ENCODE results near the gene DNAH6.

The DNAH6 gene

GRCh38 chr2:84793641-84794040, 277.3 kb downstream of the DNAH6 start:
- no peak for DNase-seq (ENCODE audit: low read depth in 1 of 2, low spot score in 1 of 2)

DNA sequence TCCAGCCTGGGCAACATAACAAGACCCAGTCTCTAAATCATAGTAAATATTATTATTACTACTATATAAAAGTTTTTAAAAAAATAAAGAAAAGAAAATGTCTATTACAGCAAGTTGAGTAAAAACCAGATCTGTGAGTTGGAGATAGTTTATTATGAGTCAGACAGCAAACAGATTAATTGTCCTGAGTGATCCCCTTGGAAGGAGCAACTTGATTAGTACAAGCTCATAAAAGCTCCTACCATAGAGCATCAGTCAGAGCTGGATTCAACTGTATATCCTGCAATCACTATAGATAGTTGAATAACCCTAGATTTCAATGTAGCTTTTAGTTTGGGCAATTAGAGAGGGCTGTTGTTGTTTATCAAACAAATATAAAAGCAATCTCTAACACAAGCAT, 280.5 kb downstream of the DNAH6 start:
- no peak for DNase-seq (ENCODE audit: low read depth in 1 of 2, low spot score in 1 of 2)

GRCh38 chr2:84797271-84797670, 281.0 kb downstream of the DNAH6 start:
- DNase-seq (ENCODE audit: low read depth in 1 of 2, low spot score in 1 of 2): no peak

DNA sequence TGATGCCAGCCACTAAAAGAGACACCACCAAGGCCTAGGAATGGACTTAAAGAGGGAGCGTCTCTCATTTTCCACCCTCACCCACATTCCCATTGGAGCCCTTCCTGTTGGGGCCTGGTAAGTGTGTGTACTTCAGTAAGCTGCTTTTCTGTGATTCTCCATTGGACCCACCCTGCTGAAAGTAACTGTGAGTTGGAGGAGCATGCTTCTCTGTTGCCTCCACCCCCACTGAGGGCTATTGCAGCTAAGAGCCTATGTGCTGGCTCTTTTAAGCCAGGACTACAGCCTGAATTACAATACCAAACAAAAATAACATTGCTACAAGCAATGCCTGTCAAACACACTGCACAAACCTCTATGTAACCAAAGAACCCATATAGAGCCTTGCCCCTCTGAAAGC, 283.5 kb downstream of the DNAH6 start:
- DNase-seq (ENCODE audit: low read depth in 1 of 2, low spot score in 1 of 2): no peak

GRCh38 chr2:84800194-84800805, 284.0 kb downstream of the DNAH6 start:
- no peak for DNase-seq (ENCODE audit: low read depth in 1 of 2, low spot score in 1 of 2)

GRCh38 chr2:84801811-84802210, 285.5 kb downstream of the DNAH6 start:
- DNase-seq (ENCODE audit: low read depth in 1 of 2, low spot score in 1 of 2): no peak

DNA sequence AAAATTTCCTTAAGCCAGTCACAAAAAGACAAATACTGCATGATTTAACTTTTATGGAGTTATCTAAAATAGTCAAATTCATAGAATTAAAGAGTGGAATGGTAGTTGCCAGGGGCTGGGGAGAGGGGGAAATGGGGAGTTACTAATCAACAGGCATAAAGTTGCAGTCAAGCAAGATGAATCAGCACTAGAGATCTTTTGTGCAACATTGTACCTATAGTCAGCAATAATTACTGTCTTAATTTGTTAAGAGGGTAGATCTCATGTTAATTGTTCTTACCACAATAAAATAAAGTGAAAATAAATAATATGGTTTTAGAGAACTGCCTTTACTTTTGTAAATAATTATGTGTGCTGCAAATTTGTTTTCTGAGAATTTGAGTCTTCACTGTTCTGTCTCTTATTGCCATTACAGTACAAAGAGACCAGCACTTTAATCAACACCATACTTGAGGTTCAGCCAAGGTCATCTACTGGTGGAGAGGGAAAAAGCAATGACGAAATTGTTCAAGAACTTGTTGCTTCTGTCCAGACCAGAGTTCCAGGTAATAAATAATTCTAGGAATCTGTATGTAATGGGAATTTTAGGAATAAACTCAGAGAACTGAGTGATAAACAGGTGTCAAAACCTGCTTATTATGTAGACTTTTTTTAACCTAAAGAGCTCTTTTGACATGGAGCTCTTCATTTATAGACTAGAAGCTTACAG, 289.1 kb downstream of the DNAH6 start:
- no peak for DNase-seq (ENCODE audit: low read depth in 1 of 2, low spot score in 1 of 2)

DNA sequence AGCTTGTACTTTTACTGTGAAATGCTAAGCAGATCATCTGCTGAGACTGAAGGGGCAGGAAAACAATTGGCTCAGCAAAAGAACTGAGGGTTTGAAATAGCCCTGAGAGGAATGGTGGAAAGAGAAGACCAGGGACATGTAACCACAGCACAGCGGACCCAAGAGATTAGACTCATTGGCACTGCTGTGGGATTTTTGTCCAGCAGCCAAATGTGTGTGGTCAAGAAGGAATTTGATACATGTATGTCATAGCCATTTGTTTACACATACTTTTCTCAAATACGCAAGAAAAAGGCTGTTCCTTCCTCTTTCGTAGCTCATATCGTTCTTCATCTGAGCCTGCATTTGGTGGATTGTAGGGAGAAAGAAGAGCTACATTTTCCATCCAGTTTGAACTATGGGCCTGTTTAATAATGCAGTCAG, 290.8 kb downstream of the DNAH6 start:
- DNase-seq (ENCODE audit: low read depth in 1 of 2, low spot score in 1 of 2): no peak

GRCh38 chr2:84808279-84808678, 292.0 kb downstream of the DNAH6 start:
- no peak for DNase-seq (ENCODE audit: low read depth in 1 of 2, low spot score in 1 of 2)

GRCh38 chr2:84811839-84812431, 295.6 kb downstream of the DNAH6 start:
- DNase-seq (ENCODE audit: low read depth in 1 of 2, low spot score in 1 of 2): no peak

- no peak for DNase-seq (ENCODE audit: low read depth in 1 of 2, low spot score in 1 of 2)
Observed at GRCh38 chr2:84815146-84815545, 298.8 kb downstream of the DNAH6 start.

- DNase-seq (ENCODE audit: low read depth in 1 of 2, low spot score in 1 of 2): no peak
Observed at GRCh38 chr2:84816426-84817026, 300.2 kb downstream of the DNAH6 start.

DNA sequence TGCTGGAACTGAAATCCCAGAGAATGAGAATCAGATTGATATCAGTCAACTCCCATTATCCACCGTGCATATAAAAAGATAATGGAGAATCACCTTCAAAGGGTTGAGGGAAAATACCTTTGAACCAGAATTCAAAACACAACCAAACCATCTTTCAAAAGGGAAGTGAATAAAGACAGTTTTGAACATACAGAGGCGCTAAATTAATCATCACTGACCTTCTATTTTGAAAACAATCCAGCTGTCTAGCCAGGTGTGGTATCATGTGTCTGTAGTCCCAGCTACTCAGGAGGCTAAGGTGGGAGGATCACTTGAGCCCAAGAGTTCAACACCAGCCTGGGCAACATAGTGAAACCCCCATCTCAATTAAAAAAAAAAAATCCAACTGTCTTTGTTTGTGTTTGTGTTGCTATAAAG, 300.9 kb downstream of the DNAH6 start:
- DNase-seq (ENCODE audit: low read depth in 1 of 2, low spot score in 1 of 2): peak in 1 of 2 donors; percentile 28

- DNase-seq (ENCODE audit: low read depth in 1 of 2, low spot score in 1 of 2): no peak
Observed at GRCh38 chr2:84821806-84822205, 305.5 kb downstream of the DNAH6 start.

- no peak for DNase-seq (ENCODE audit: low read depth in 1 of 2, low spot score in 1 of 2)
Observed at GRCh38 chr2:84823229-84823628, 306.9 kb downstream of the DNAH6 start.

DNA sequence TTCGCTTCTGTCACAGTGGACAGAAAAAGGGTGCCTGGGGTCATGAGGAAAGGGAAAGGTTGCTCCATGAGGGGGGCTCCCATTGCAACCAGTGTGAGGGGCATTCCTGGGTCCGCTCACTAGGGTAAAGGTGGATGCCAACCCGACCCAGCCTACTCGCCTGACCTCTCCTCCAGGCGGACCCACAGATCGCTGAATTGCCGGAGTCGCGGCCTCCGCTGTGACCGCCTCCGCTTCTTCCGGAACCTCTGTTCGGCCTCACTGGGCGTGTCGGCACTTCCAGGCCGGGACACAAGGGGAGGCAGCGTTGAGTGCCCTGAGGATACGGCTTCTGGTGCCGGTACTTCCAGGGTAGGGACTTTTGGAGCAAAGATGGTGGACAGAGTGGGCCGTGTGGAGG, 307.5 kb downstream of the DNAH6 start:
- no peak for DNase-seq (ENCODE audit: low read depth in 1 of 2, low spot score in 1 of 2)

DNA sequence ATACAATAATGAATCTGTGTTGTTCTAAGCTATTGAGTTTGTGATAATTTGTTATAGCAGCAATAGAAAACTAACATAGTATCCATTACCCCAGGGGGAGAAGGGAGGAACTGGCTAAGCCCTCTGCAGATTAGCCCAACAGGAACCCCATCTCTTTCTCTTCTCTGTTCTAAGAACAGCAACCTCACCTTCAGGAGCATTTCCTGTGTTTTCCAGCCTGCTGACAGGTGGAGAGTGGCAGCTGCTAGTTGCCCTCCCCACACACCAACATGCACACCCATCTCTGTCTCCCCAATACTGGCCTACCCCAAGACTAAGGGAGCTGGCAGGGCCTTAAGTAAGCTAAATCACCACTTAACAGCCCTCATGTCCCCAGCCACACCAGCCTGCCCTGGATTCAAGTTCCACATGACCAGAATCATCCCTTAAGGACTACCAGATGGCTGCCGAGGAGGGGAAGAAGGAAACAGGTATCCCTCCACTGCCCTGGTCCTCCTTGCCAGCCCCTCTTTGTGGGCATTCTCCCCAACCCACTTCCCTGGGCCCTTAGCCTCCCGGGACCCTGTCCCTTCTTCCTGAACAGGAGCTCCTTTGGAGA, 311.8 kb downstream of the DNAH6 start:
- no peak for DNase-seq (ENCODE audit: low read depth in 1 of 2, low spot score in 1 of 2)

DNA sequence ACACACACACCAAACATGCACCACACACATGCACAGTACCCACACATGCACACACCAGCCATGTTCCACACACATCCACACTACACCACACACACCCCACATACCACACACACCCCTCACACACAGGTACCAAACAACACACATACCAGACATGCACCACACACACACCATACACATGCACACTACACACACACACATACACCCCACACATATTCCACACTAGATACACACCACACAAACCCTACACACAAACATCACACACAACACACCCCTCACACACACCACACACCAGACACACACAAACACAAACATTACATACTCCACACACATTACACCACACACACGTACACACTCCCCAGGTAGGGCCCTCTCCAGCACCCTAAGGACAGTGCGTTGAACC, 313.4 kb downstream of the DNAH6 start:
- DNase-seq (ENCODE audit: low read depth in 1 of 2, low spot score in 1 of 2): no peak

DNA sequence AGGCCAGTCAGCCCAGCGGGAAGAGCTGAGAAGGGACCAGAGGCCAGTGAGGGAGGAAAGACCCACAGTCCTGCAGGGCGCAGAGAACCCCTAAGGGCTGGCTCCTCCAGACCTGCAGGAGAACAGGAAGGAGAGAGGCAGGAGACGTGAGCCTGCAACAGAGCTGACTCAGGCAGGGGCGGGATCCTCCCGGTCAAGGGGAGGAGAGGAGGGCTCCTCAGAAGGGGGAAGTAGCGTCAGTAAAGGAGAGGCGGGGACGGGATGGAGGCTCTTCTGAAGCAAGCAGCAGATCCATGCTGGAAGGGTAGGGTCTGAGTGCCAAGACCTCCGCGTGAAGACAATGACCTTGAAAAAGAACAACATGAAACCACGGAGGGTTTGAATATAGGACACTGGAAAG, 313.8 kb downstream of the DNAH6 start:
- no peak for DNase-seq (ENCODE audit: low read depth in 1 of 2, low spot score in 1 of 2)

DNA sequence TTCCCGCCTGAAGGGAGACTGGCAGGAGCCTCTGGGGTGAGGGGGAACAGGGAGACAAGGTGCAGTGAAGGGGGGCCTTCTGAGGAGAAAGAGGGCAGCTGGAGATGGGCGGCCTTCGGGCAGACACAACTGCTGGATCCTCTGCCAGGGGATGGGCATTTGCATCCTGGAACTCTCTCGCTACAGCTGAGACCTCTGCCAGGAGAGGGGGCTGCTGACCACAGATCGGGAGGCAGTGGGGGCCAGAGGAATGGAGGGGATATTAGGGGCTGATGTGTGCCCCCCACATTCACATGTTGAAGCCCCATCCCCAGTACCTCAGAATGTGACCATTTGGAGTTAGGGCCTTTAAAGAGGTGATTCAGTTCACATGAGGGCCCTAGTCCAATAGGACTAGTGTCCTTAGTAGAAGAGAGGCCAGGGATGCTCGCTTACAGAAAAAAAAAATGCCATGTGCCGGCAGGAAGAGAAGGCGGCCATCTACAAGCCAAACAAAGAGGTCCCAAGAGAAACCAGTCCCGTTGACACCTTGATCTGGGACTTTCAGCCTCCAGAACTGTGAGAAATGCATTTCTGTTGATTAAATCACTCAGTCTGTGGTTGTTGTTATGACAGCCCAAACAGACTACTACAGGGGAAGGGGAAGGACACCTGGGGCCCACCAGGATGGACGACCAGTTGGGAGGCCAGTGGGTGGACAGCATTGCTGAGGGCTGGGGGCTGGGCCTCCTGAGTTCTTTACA, 314.6 kb downstream of the DNAH6 start:
- DNase-seq (ENCODE audit: low read depth in 1 of 2, low spot score in 1 of 2): no peak
